Jurkat, Clone E6-1 (cell line): Measurements from ENCODE around the gene ANKMY1.
"Not testable (repeated sequence)": the region's sequence is repeated elsewhere in the genome, so short reads cannot be mapped to it uniquely, and the experiment has no call there.

ENCODE experiments used
- DNase-seq: peaks from one replicate; pipeline ENCODE4 v3.0.0-alpha.2; 2011; ENCODE audit warnings: low read depth, low spot score
- H3K4me3 ChIP-seq: 2 replicates; pipeline ENCODE4 v1.5.1; 2011; ENCODE audit warnings: mild to moderate bottlenecking, low read length, control low read depth, moderate library complexity

The ANKMY1 gene

GRCh38 chr2:240560480-240561324 lies 2.9 kb upstream of the ANKMY1 start:
- peak; percentile 93 for DNase-seq

GRCh38 chr2:240560084-240560479 lies 2.3 kb upstream of the ANKMY1 start, which contains the start of gene DUSP28:
TSS of gene DUSP28 (plus strand) at chr2:240560357. CDS start at chr2:240560685, 328 bp downstream.
- DNase-seq: peak; percentile 75

More at GRCh38 chr2:240560480-240561324, 2.9 kb upstream of the ANKMY1 start:
- peak overlapping the region; percentile 82 for H3K4me3 ChIP-seq

GRCh38 chr2:240559286-240559685 lies 1.5 kb upstream of the ANKMY1 start:
- H3K4me3 ChIP-seq: peak overlapping the region; percentile 63
- no peak for DNase-seq

More at GRCh38 chr2:240560084-240560479, 2.3 kb upstream of the ANKMY1 start, which contains the start of gene DUSP28:
- H3K4me3 ChIP-seq: peak within 1 kb of the TSS; percentile 82

- DNase-seq: no peak
- H3K4me3 ChIP-seq: no peak overlapping the region
Measured at GRCh38 chr2:240558236-240558761, 511 bp upstream of the ANKMY1 start.

GRCh38 chr2:240557101-240557751 lies 562 bp downstream of the ANKMY1 start:
- DNase-seq: no peak
- H3K4me3 ChIP-seq: no peak overlapping the region

- peak; percentile 58 for DNase-seq
- H3K4me3 ChIP-seq: no peak overlapping the region
Measured at GRCh38 chr2:240556553-240557100, 1.2 kb downstream of the ANKMY1 start.

GRCh38 chr2:240555541-240556250 lies 2.1 kb downstream of the ANKMY1 start:
- DNase-seq: no peak
- no peak overlapping the region for H3K4me3 ChIP-seq

GRCh38 chr2:240554767-240555493 lies 2.9 kb downstream of the ANKMY1 start:
- no peak for DNase-seq

GRCh38 chr2:240553956-240554480 lies 3.8 kb downstream of the ANKMY1 start:
- H3K4me3 ChIP-seq: no peak overlapping the region
- DNase-seq: no peak

More at GRCh38 chr2:240554767-240555493, 2.9 kb downstream of the ANKMY1 start:
- no peak overlapping the region for H3K4me3 ChIP-seq

GRCh38 chr2:240551811-240552210 lies 6.0 kb downstream of the ANKMY1 start:
- DNase-seq: no peak
- H3K4me3 ChIP-seq: no peak overlapping the region

- DNase-seq: no peak
- H3K4me3 ChIP-seq: no peak overlapping the region
Measured at GRCh38 chr2:240551288-240551687, 6.5 kb downstream of the ANKMY1 start.

GRCh38 chr2:240539906-240540305 lies 17.9 kb downstream of the ANKMY1 start:
- H3K4me3 ChIP-seq: no peak overlapping the region
- no peak for DNase-seq

- not testable (repeated sequence) for H3K4me3 ChIP-seq, DNase-seq
Measured at GRCh38 chr2:240539101-240539500, 18.7 kb downstream of the ANKMY1 start.

- DNase-seq: no peak
- no peak overlapping the region for H3K4me3 ChIP-seq
Measured at GRCh38 chr2:240538031-240538780, 19.6 kb downstream of the ANKMY1 start.

- DNase-seq: no peak
- H3K4me3 ChIP-seq: no peak overlapping the region
Measured at GRCh38 chr2:240532031-240532775, 25.6 kb downstream of the ANKMY1 start.

- no peak overlapping the region for H3K4me3 ChIP-seq
- DNase-seq: no peak
Measured at GRCh38 chr2:240531038-240531437, 26.8 kb downstream of the ANKMY1 start.

- no peak for DNase-seq
- H3K4me3 ChIP-seq: no peak overlapping the region
Measured at GRCh38 chr2:240530181-240530580, 27.6 kb downstream of the ANKMY1 start.
